ENCODE measurements around the gene ERCC6. TPM values are rescaled to one million over a fixed set of nuclear protein-coding genes. Genes with fewer than 3 reads are reported as not detected.

The ERCC6 gene
- polyA plus RNA-seq, 1 of the 3 experiments (the other 2 are of a cell fraction), result 4.5 TPM

GRCh38 chr10:49465736-49466135 is 73.2 kb downstream of the ERCC6 start:
- no peaks in the 10 kb centered on the region for H3K9me2 ChIP-seq
- POLR2A ChIA-PET, result no interaction called here
- DNase-seq, result no peak
- H3K9ac ChIP-seq, result no peak overlapping the region
- H3K36me3 ChIP-seq (replicated peaks in 1 of 2; ENCODE audit: control insufficient read depth in 1 of 2, insufficient read depth in 2 of 2, low read length in 1 of 2), result peaks cover 38 to 47% of the 10 kb centered on the region in 2 experiments
- H3K9me3 ChIP-seq, result no peaks in the 10 kb centered on the region
- no peak overlapping the region for H3K4me3 ChIP-seq (ENCODE audit: low read depth in 2 of 2, low read length in 1 of 2)
- no peak overlapping the region for H2AFZ ChIP-seq (ENCODE audit: low read depth)
- H3F3A ChIP-seq (replicated peaks; ENCODE audit: insufficient read depth), result no peaks in the 10 kb centered on the region
- H3K4me1 ChIP-seq (ENCODE audit: control insufficient read depth in 1 of 2, insufficient read depth in 2 of 2, low read depth in 1 of 2, low read length in 1 of 2), result no peaks in the 10 kb centered on the region
- TF ChIP-seq YY1 (IDR thresholded peaks at IDR 0.05; ENCODE audit: low read depth) (no peak), REST (IDR thresholded peaks at IDR 0.05; ENCODE audit: low read depth, low read length) (no peak), EZH2phosphoT487 (IDR thresholded peaks at IDR 0.05; ENCODE audit: borderline replicate concordance, low read depth) (no peak), JUND (IDR thresholded peaks at IDR 0.05) (no peak), RCOR1 (IDR thresholded peaks at IDR 0.05; ENCODE audit: low read length) (no peak), IRF3 (IDR thresholded peaks at IDR 0.05; ENCODE audit: low read depth, low read length) (no peak), TEAD4 (IDR thresholded peaks at IDR 0.05; ENCODE audit: borderline replicate concordance, insufficient read depth) (no peak), USF1 (IDR thresholded peaks at IDR 0.05; ENCODE audit: borderline replicate concordance, low read depth) (no peak), SIN3A (IDR thresholded peaks at IDR 0.05; ENCODE audit: borderline replicate concordance, low read depth, low read length) (no peak), NFIC (IDR thresholded peaks at IDR 0.05; ENCODE audit: borderline replicate concordance) (no peak), RXRA (IDR thresholded peaks at IDR 0.05; ENCODE audit: borderline replicate concordance, low read depth) (no peak), FOXJ3 (CRISPR knock-in tag; IDR thresholded peaks at IDR 0.05) (no peak)
- H3K4me2 ChIP-seq, result no peak overlapping the region
- no peaks in the 10 kb centered on the region for H4K20me1 ChIP-seq (ENCODE audit: insufficient read depth)
- H3K27ac ChIP-seq (ENCODE audit: low read depth in 2 of 2, low read length in 1 of 2), result no peak overlapping the region
- no peaks in the 10 kb centered on the region for H3K79me2 ChIP-seq (ENCODE audit: insufficient read depth)
- CTCF ChIA-PET, result interaction anchor here (1.1 to 1.6 kb wide), 2 partner anchors 54 to 58 kb away, joined by 3 read pairs; no protein-coding TSS in a partner anchor
- H3K27me3 ChIP-seq (ENCODE audit: insufficient read depth), result no peaks in the 10 kb centered on the region

Other genes starting within 250 kb of the ERCC6 start
- not detected in 2 replicates for gene C10orf71, start 240.0 kb downstream of the ERCC6 start, polyA plus RNA-seq (2012; rRNA removed)
- gene DRGX, start 143.0 kb downstream of the ERCC6 start, polyA plus RNA-seq (2012; rRNA removed), result 0.11 TPM in 1 of 2 replicates, not detected in the other
- gene SLC18A3, start 71.2 kb upstream of the ERCC6 start, polyA plus RNA-seq (2012; rRNA removed), result 1.7 TPM in 2 replicates
- gene CHAT, start 74.9 kb upstream of the ERCC6 start, polyA plus RNA-seq (2012; rRNA removed), result 0.08 TPM in 1 of 2 replicates, not detected in the other
- gene C10orf53, start 140.5 kb upstream of the ERCC6 start, polyA plus RNA-seq (2012; rRNA removed), result 0.03 TPM in 1 of 2 replicates, not detected in the other
- gene OGDHL, start 223.2 kb upstream of the ERCC6 start, polyA plus RNA-seq (2012; rRNA removed), result 25.4 and 32.6 TPM in 2 replicates

Data from SK-N-SH (cell line).